Stomach (tissue), 4 donors: ENCODE results near the gene LOXHD1.

Experiments
- CTCF ChIP-seq, 7 experiments: fragments of 450-650 bp in 4 of 7; fragments of 200-600 bp in 3 of 7; sonication (generic) in 3 of 7; IDR thresholded peaks; one replicate each; pipeline ENCODE4 v1.5.1; 2016 to 2019; ENCODE audit warnings: antibody characterized with exemption in 7 of 7, control low read depth in 2 of 7, mild to moderate bottlenecking in 1 of 7
- POLR2A ChIP-seq, 4 donors: fragments of 450-650 bp; IDR thresholded peaks; one replicate each; pipeline ENCODE4 v1.6.1; 2016; ENCODE audit warnings: antibody characterized with exemption in 4 of 4, control low read depth in 2 of 4, mild to moderate bottlenecking in 1 of 4, moderate library complexity in 1 of 4

- TF ChIP-seq CTCF (IDR thresholded peaks at IDR 0.05) (no peak), POLR2A (IDR thresholded peaks at IDR 0.05) (no peak)
These were observed 93.7 kb downstream of the LOXHD1 start for GRCh38 chr18:46563317-46563716.
